K562 (cell line): Measurements from ENCODE around the gene FKRP. TPM values are rescaled to one million over a fixed set of nuclear protein-coding genes. Genes with fewer than 3 reads are reported as not detected.

ENCODE experiments used
- ATAC-seq: fragments of 200-7000 bp; cut with Tn5 transposase; 3 replicates; pipeline ENCODE4 v1.9.1; 2020; ENCODE audit warnings: moderate library complexity
- BruUV-seq: library from RNA; stranded (reverse); fragments of 400-500 nt; replicated peaks from 2 replicates; lab custom pipeline; 2021; lab: Mats Ljungman, UMichigan
- CTCF ChIA-PET: fragments of 300-600 bp; formaldehyde crosslinking; extraction: SDS; loops from one replicate; lab custom pipeline; 2021; ENCODE audit warnings: low intra/inter-chr PET ratio; lab: Yijun Ruan, JAX
- POLR2A ChIA-PET: fragments of 300-600, 350-650 bp; sonication (Branson Sonifier 250); formaldehyde crosslinking; extraction: SDS; loops from one replicate; lab custom pipeline; 2021; ENCODE audit warnings: antibody characterized with exemption, inconsistent platforms; lab: Yijun Ruan, JAX
- DNase-seq, 4 experiments: peaks; one replicate each; pipeline versions ENCODE4 v3.0.0 to v3.0.0-alpha.2; 2011 to 2018; ENCODE audit warnings: low spot score in 3 of 4, mixed read lengths in 3 of 4; ENCODE audit errors: extremely low read depth in 1 of 4
- FAIRE-seq: peaks from 2 replicates; lab custom pipeline; 2011; peaks lifted over from hg19 to GRCh38; lab: Jason Lieb, UNC
- H2AFZ ChIP-seq: 2 replicates; pipeline ENCODE4 v1.6.0; 2011; ENCODE audit warnings: low read depth, low read length, control low read depth, inconsistent platforms
- H3K27ac ChIP-seq: fragments of 200-600 bp; 3 replicates; pipeline ENCODE4 v1.8.0; 2011; ENCODE audit warnings: low read depth, mild to moderate bottlenecking, control low read depth, inconsistent platforms, low read length, moderate library complexity, mixed read lengths; ENCODE audit errors: extremely low read depth
- H3K27me3 ChIP-seq, 2 experiments: fragments of 300-600 bp in 1 of 2; 2 replicates in 1 of 2; 3 replicates in 1 of 2; pipeline versions ENCODE4 v1.6.0 to v1.8.0; 2011; ENCODE audit warnings: inconsistent platforms in 2 of 2, low read length in 2 of 2, mild to moderate bottlenecking in 1 of 2, mixed read lengths in 1 of 2, moderate library complexity in 1 of 2; ENCODE audit not compliant: control insufficient read depth in 2 of 2, insufficient read depth in 2 of 2
- H3K36me3 ChIP-seq: fragments of 300-600 bp; 3 replicates; pipeline ENCODE4 v1.8.0; 2011; ENCODE audit warnings: mild to moderate bottlenecking, low read length, inconsistent platforms; ENCODE audit not compliant: control insufficient read depth, insufficient read depth
- H3K4me1 ChIP-seq, 2 experiments: fragments of 200-600 bp in 1 of 2; replicated peaks in 1 of 2; 2 replicates in 1 of 2; 3 replicates in 1 of 2; pipeline versions ENCODE4 v1.5.1 to v1.8.0; 2011; ENCODE audit warnings: inconsistent platforms in 2 of 2, low read length in 2 of 2, mild to moderate bottlenecking in 1 of 2, mixed read lengths in 1 of 2, moderate library complexity in 1 of 2; ENCODE audit not compliant: control insufficient read depth in 2 of 2, insufficient read depth in 2 of 2
- H3K4me2 ChIP-seq: 2 replicates; pipeline ENCODE4 v1.6.1; 2011; ENCODE audit warnings: low read length, control low read depth, inconsistent platforms, mixed read lengths; ENCODE audit not compliant: insufficient read depth
- H3K4me3 ChIP-seq: fragments of 200-600 bp; sonication (generic), shearing (Covaris generic); 2 replicates; pipeline ENCODE4 v1.5.1; 2016; ENCODE audit warnings: control low read depth, inconsistent platforms
- H3K79me2 ChIP-seq: fragments of 200-600 bp; 3 replicates; pipeline ENCODE4 v1.8.0; 2011; ENCODE audit warnings: low read length, inconsistent platforms; ENCODE audit not compliant: control insufficient read depth, insufficient read depth
- H3K9ac ChIP-seq, 2 experiments: 2 replicates each; pipeline versions ENCODE4 v1.6.0 to v1.6.1; 2011; ENCODE audit warnings: low read depth in 2 of 2, low read length in 2 of 2, control low read depth in 1 of 2, inconsistent platforms in 1 of 2, mild to moderate bottlenecking in 1 of 2, mixed read lengths in 1 of 2; ENCODE audit not compliant: insufficient read depth in 1 of 2
- H3K9me1 ChIP-seq: one replicate; pipeline ENCODE4 v1.6.0; 2011; ENCODE audit warnings: inconsistent platforms, mild to moderate bottlenecking, low read length, moderate library complexity; ENCODE audit not compliant: control insufficient read depth, insufficient read depth
- H3K9me3 ChIP-seq: replicated peaks from 2 replicates; pipeline ENCODE4 v1.5.1; 2011; ENCODE audit warnings: low read depth, low read length, inconsistent platforms; ENCODE audit not compliant: control insufficient read depth, insufficient read depth
- H4K20me1 ChIP-seq: replicated peaks from 2 replicates; pipeline ENCODE4 v1.6.1; 2011; ENCODE audit warnings: low read length, inconsistent platforms, mixed read lengths; ENCODE audit not compliant: control insufficient read depth, insufficient read depth
- CEBPB ChIP-seq: fragments of 450-650 bp; IDR thresholded peaks from 2 replicates; pipeline ENCODE4 v1.6.1; 2016; ENCODE audit warnings: missing genetic modification characterization, missing compliant biosample characterization
- ELK1 ChIP-seq: sonication (generic); formaldehyde crosslinking; IDR thresholded peaks from 2 replicates; pipeline ENCODE4 v1.8.1; 2022; ENCODE audit warnings: missing genetic modification reagents
- ERF ChIP-seq: fragments of 450-650 bp; formaldehyde crosslinking; IDR thresholded peaks from 2 replicates; pipeline ENCODE4 v1.4.0; 2020; ENCODE audit warnings: mild to moderate bottlenecking, mixed read lengths
- FOSL1 ChIP-seq: fragments of 200-800 bp; sonication (Bioruptor generic); conservative IDR thresholded peaks from 2 replicates; pipeline ENCODE4 v1.6.1; 2016; ENCODE audit warnings: missing genetic modification characterization, missing compliant biosample characterization
- KAT7 ChIP-seq: sonication (generic); formaldehyde crosslinking; IDR thresholded peaks from 2 replicates; pipeline ENCODE4 v1.8.0; 2022; ENCODE audit warnings: missing genetic modification reagents, mild to moderate bottlenecking, borderline replicate concordance
- NR3C1 ChIP-seq: sonication (generic); formaldehyde crosslinking; IDR thresholded peaks from 2 replicates; pipeline ENCODE4 v1.8.1; 2022; ENCODE audit warnings: missing genetic modification reagents
- POLR3A ChIP-seq: IDR thresholded peaks from 2 replicates; pipeline ENCODE4 v1.6.1; 2011; ENCODE audit warnings: borderline replicate concordance, mild to moderate bottlenecking, moderate library complexity; ENCODE audit not compliant: insufficient read length, insufficient read depth; ENCODE audit errors: extremely low read depth
- SAP30 ChIP-seq: fragments of 200-600 bp; sonication (generic); IDR thresholded peaks from 2 replicates; pipeline ENCODE4 v1.6.1; 2012; ENCODE audit warnings: borderline replicate concordance, low read depth, mild to moderate bottlenecking, moderate library complexity, low read length, control low read depth, inconsistent platforms; ENCODE audit not compliant: insufficient read depth, poor library complexity, severe bottlenecking
- TOE1 ChIP-seq, 2 experiments: fragments of 450-650 bp in 1 of 2; sonication (generic) in 1 of 2; formaldehyde crosslinking in 1 of 2; IDR thresholded peaks; 2 replicates each; pipeline versions ENCODE4 v1.7.1 to v1.8.0; 2016 to 2022; ENCODE audit warnings: borderline replicate concordance in 2 of 2, mild to moderate bottlenecking in 2 of 2, antibody characterized with exemption in 1 of 2, inconsistent platforms in 1 of 2, low read depth in 1 of 2, missing genetic modification reagents in 1 of 2, moderate library complexity in 1 of 2
- ZBTB33 ChIP-seq: sonication (generic); formaldehyde crosslinking; IDR thresholded peaks from 2 replicates; pipeline ENCODE4 v1.8.1; 2023; ENCODE audit warnings: mild to moderate bottlenecking, missing genetic modification reagents
- ZNF561 ChIP-seq: fragments of 450-650 bp; formaldehyde crosslinking; conservative IDR thresholded peaks from 2 replicates; pipeline ENCODE4 v1.4.0; 2020; ENCODE audit warnings: mild to moderate bottlenecking, moderate library complexity
- WGBS: fragments of 100-300 bp; shearing (Covaris generic); methylation state at CpG from one replicate; pipeline ENCODE4 v1.1.6; 2016; ENCODE audit warnings: low coverage, mixed read lengths; ENCODE audit not compliant: insufficient coverage; ENCODE audit errors: missing lambda C conversion rate; 5-methylcytosine and 5-hydroxymethylcytosine counted together
- in situ Hi-C: fragments of 300-500 bp; cut with MboI; formaldehyde crosslinking; loops from 4 replicates; pipeline ENCODE4 v1.15.0; 2018; ENCODE audit warnings: inconsistent platforms, mixed read lengths
- intact Hi-C: fragments of 100-400 bp; cut with micrococcal nuclease; formaldehyde crosslinking; loops from 2 replicates; pipeline ENCODE4 v1.14.2; 2022
- polyA plus RNA-seq, 8 experiments: library from polyadenylated mRNA; depleted of rRNA in 4 of 8; stranded (reverse) in 5 of 8; unstranded in 3 of 8; fragments of >200 nt; fragmentation: Nextera tagmentation in 2 of 8; fragmentation: Illumina TruSeq in 1 of 8; extraction: Ambion mirVana in 2 of 8; extraction: Trizol in 1 of 8; gene quantifications; 2 replicates each; pipeline versions ENCODE4 v1.2.1 to v1.2.3, GENCODE V29; 2011 to 2014; ENCODE audit warnings: inconsistent platforms in 1 of 8, missing spikeins in 1 of 8
- total RNA-seq, 7 experiments: library from RNA; depleted of rRNA in 6 of 7; stranded (reverse); fragments of >200 nt in 6 of 7; fragmentation: Illumina TruSeq in 2 of 7; extraction: Trizol in 2 of 7; gene quantifications; 2 replicates each; pipeline versions ENCODE4 v1.2.1 to v1.2.3, GENCODE V29; 2011 to 2021; ENCODE audit warnings: low replicate concordance in 1 of 7

The FKRP gene
- total and polyA plus RNA-seq, 9 of the 15 experiments (the other 6 are each of a cell fraction or from before 2014, with no cell fraction given): 0.68 to 16.1 (median 6.5) TPM

GRCh38 chr19:46719629-46720502 is 26.0 kb upstream of the FKRP start:
- ChIA-PET POLR2A (no interaction called here), CTCF (no interaction called here)
- no peak overlapping the region for H2AFZ ChIP-seq
- H3K9ac ChIP-seq: peak overlapping the region in 1 of 2 experiments; percentile 32; a peak in 1 of 4 replicates
- no peaks in the 10 kb centered on the region for H3K27me3 ChIP-seq
- DNase-seq (no peak), ATAC-seq (no peak), FAIRE-seq (no peak)
- H3K79me2 ChIP-seq: peaks cover 19% of the 10 kb centered on the region
- H3K9me3 ChIP-seq: no peaks in the 10 kb centered on the region
- peaks cover 65% of the 10 kb centered on the region; the same call in 2 of the 3 replicates for H3K36me3 ChIP-seq
- H3K9me1 ChIP-seq: no peaks in the 10 kb centered on the region
- H3K27ac ChIP-seq: no peak overlapping the region
- H3K4me2 ChIP-seq: no peak overlapping the region
- BruUV-seq: no TSS peak
- in situ Hi-C loops (no loop called here), intact Hi-C loops (no loop called here)
- no peak for TF ChIP-seq FOSL1 (tag)
- TF ChIP-seq ZBTB33: peak; percentile 73
- no peak for TF ChIP-seq POLR3A
- no peak for TF ChIP-seq ZNF561 (CRISPR knock-in tag)
- TF ChIP-seq SAP30: no peak
- no peak for TF ChIP-seq ELK1 (CRISPR knock-in tag)
- no peak for TF ChIP-seq TOE1 (IDR thresholded peaks at IDR 0.05; ENCODE audit: borderline replicate concordance)
- TF ChIP-seq TOE1 (CRISPR knock-in tag; IDR thresholded peaks at IDR 0.05; ENCODE audit: borderline replicate concordance, low read depth): no peak
- no peak for TF ChIP-seq KAT7
- peak; percentile 53 for TF ChIP-seq CEBPB (tag)
- TF ChIP-seq NR3C1 (CRISPR knock-in tag): no peak
- TF ChIP-seq ERF (CRISPR knock-in tag): no peak
- 81% methylated on average over 18 of the region's 25 CpGs for WGBS
- H3K4me1 ChIP-seq: peaks cover 18 to 67% of the 10 kb centered on the region in 2 experiments
- H4K20me1 ChIP-seq: peaks cover 7% of the 10 kb centered on the region; the same call in 1 of the 2 replicates
- H3K4me3 ChIP-seq: no peak overlapping the region
